Cardiac fibroblast (primary cell): ENCODE data around the gene DNAH6.
"Not testable (repeated sequence)": the region's sequence is repeated elsewhere in the genome, so short reads cannot be mapped to it uniquely, and the experiment has no call there.

Experiments used
- DNase-seq, 2 donors: peaks; one replicate each; pipeline versions ENCODE4 v3.0.0 to v3.0.0-alpha.2; 2010; ENCODE audit warnings: low read depth in 2 of 2
- H3K4me3 ChIP-seq, 2 donors: replicated peaks in 1 of 2; 1 replicate in 1 of 2; 2 replicates in 1 of 2; pipeline ENCODE4 v1.5.1; 2011; ENCODE audit warnings: low read depth in 2 of 2, low read length in 2 of 2, mild to moderate bottlenecking in 2 of 2, moderate library complexity in 1 of 2
- TF ChIP-seq, protein P1 (sequence below): IDR thresholded peaks from one replicate; pipeline ENCODE4 v1.5.1; 2011; ENCODE audit warnings: low read depth, mild to moderate bottlenecking, low read length, inconsistent platforms

Gene DNAH6

DNA sequence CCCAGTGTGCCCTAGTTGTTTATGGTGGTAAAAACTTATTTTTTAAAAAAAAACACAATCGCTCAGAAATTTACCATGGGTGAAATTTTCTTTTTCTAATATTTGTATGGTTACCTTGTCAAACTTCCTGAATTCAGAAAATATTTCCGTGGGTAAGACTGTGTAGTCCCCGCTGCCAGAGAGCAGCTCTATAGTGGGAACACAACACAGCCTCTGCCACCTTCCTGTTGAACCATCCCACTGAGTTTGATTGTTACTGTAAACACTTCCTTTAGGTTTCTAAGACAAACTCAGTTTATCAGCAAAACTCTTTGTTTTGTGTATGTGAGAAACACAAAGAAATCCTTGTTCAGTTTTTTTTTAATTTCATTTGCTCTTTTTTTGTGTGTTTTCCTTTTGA, 17.9 kb downstream of the DNAH6 start:
- DNase-seq, result no peak
- no peak overlapping the region for H3K4me3 ChIP-seq
- TF ChIP-seq, protein P1, sequence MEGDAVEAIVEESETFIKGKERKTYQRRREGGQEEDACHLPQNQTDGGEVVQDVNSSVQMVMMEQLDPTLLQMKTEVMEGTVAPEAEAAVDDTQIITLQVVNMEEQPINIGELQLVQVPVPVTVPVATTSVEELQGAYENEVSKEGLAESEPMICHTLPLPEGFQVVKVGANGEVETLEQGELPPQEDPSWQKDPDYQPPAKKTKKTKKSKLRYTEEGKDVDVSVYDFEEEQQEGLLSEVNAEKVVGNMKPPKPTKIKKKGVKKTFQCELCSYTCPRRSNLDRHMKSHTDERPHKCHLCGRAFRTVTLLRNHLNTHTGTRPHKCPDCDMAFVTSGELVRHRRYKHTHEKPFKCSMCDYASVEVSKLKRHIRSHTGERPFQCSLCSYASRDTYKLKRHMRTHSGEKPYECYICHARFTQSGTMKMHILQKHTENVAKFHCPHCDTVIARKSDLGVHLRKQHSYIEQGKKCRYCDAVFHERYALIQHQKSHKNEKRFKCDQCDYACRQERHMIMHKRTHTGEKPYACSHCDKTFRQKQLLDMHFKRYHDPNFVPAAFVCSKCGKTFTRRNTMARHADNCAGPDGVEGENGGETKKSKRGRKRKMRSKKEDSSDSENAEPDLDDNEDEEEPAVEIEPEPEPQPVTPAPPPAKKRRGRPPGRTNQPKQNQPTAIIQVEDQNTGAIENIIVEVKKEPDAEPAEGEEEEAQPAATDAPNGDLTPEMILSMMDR, result no peak

DNA sequence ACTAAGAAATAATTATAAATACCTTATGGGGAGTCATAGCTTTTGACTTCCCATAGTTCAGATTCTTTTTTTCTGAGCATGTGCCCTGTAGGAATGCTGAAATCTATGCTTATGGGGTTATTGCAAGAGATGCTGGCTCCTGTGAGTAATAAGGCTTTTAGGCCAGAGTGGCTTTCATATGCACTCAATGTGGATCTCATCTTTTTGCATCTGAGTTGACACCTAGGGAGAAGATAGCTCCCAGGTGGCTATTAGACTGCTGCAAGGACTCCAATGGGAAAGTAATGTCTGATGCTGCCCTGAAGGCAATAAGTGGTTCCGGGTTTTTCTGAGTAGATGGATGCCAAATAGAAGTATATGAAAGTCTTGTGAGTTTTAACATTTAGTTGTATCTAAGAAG, 21.0 kb downstream of the DNAH6 start:
- no peak overlapping the region for H3K4me3 ChIP-seq
- TF ChIP-seq, protein P1, result no peak
- no peak for DNase-seq

GRCh38 chr2:84539729-84540128, 23.4 kb downstream of the DNAH6 start:
- no peak overlapping the region for H3K4me3 ChIP-seq
- no peak for DNase-seq
- TF ChIP-seq, protein P1, result no peak

DNA sequence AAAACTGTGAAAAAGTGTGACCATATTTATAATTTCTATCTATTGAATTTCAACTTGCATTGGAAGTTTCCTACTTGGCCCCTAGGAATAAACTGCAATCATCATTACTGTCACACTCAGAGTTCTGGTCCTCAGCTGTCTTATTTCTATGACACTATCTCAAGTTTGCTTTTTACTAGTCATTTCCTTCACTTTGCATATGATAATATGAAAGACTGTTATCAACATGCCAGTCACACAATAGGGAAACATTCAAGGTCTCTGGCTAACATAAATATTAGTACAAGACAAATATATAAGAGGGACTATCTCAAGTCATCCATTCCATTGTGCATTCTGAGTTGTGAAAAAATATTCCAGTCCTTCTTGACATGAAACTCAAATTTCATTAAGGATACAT, 28.7 kb downstream of the DNAH6 start:
- TF ChIP-seq, protein P1, result no peak
- no peak for DNase-seq
- H3K4me3 ChIP-seq, result no peak overlapping the region

GRCh38 chr2:84546551-84546950, 30.3 kb downstream of the DNAH6 start:
- DNase-seq, result no peak
- TF ChIP-seq, protein P1, result no peak
- H3K4me3 ChIP-seq, result no peak overlapping the region

- TF ChIP-seq, protein P1, result no peak
- no peak overlapping the region for H3K4me3 ChIP-seq
- DNase-seq, result no peak
These were observed 32.0 kb downstream of the DNAH6 start for GRCh38 chr2:84548303-84548702.

DNA sequence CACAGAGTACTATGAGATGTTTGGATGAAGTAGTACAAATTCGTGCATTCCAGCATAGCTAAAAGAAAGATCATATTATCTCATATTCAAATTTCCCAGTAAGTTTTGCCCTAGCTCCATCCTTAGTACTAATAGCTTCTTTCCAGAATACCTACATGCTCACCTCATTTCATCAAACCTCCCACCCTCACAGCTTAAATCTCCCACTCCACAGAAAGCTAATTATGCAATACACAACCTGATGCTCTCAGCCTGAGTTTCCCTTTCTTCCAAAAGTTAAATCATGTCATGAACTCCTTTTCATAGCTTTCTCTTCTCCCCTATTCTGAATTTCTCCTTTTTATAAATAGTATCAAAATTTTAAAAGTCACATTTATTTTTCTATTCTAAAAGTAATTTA, 34.6 kb downstream of the DNAH6 start:
- TF ChIP-seq, protein P1, result no peak
- no peak overlapping the region for H3K4me3 ChIP-seq
- DNase-seq, result no peak

DNA sequence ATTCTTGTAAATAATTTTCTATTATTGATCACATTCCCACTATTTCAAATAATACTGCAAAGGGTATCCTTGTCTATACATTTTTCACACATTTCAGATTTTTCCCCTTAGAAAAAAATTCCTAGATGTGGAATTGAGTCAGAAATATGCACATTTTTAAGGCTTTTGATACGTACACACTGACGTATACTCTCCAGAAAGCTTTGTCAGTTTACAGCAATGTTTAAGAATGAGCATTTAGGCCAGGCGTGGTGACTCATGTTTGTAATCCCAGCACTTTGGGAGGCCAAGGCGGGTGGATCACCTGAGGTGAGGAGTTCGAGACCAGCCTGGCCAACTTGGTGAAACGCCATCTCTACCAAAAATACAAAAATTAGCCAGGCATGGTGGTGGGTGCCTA, 35.2 kb downstream of the DNAH6 start:
- DNase-seq, H3K4me3 ChIP-seq: not testable (repeated sequence)
